GM19397 (cell line): ENCODE results near the gene B4GALT1.

Experiments used
- ATAC-seq: cut with Tn5 transposase; IDR thresholded peaks from one replicate; pipeline ENCODE4 v1.9.1; 2021; ENCODE audit warnings: mild to moderate bottlenecking, moderate library complexity; ENCODE audit not compliant: unreplicated experiment

B4GALT1 gene

DNA sequence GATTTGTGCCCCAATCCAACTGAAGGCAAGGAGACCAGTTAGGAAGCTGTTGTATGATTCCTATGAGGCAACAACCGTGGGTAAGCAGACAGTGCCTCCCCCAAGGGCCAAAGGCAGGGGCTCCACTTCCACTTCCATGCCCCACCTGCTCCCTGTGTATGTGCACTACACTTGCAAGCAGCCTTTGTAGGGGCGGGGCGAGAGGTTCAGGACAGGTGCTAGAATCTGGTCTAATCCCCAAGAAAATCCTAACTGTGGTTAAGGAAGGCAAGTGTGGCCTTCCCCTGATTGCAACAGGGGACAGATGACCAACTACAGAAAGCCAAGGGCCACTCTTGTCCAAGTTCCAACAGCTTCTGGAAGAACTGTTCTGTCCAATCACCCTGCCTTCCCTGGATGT, 41.7 kb downstream of the B4GALT1 start:
- ATAC-seq: no peak

- peak; percentile 49 for ATAC-seq
Measured at GRCh38 chr9:33124751-33125381, 42.3 kb downstream of the B4GALT1 start.

DNA sequence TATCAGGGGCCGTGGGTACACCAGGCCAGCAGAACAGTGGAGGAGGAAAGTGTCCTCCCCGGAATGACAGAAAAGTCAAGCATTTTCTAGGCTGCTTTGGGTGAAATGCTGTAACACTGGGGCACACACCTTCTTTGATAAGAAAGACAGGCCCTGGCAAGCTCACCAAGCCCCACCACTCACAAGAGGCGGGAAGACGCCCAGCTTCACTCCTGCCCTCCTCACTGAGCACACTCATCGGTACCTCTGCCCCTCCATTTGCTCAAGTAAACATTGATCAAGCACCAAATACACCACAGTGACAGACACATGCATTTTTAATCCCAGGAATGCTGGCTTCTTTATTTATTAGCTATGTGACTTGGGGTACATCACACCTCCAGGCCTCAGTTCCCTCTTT, 43.1 kb downstream of the B4GALT1 start:
- no peak for ATAC-seq

DNA sequence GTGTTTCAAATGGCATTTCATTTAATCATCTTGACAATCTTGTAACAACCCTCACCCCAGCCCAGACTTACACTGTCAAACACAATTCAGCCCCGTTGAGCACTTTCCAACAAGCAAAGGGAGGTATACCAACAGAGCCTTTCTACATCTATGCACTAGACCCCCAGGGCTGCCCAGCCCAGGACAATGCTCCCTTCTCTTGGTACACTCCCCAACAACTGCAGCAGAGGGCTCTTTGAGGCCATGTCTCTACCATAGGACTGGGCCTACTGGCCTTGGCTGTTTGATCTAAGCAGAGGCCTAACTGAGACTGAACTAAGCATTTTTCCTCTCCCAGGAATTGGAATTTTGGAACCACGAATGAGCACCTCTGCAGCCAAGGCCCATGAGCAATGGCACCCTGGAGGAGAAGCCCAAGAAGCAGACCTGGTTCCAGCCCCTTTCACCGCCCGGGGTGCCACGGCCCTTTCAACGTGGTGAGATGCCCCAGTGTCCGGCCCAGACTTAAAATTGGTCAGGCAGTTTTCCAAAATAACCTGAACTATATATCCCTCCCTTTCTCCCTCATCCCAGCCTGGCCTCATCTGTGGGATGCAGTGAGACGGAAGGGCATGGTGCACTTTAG, 43.6 kb downstream of the B4GALT1 start:
- no peak for ATAC-seq

GRCh38 chr9:33120620-33121019, 46.5 kb downstream of the B4GALT1 start:
- no peak for ATAC-seq

- ATAC-seq: no peak
Measured at GRCh38 chr9:33117796-33118195, 49.3 kb downstream of the B4GALT1 start.

DNA sequence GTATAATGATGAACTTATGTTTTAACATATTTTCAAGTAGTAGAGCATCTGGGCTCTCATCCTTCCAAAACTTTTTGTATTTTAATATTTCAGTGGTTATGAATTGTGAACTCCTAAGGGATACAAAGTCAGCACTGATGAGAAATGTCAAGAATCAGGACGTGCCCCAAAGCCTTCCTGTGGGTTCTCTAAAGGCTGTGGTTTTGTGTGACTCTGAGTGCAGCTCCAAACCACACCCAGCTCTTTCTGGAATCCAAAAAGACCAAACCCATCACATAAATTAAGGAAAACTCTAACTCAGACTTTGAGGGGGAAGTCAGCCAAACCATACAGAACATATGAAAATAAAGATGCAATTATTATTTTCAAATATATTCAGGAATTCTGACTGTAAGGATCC, 49.8 kb downstream of the B4GALT1 start:
- no peak for ATAC-seq

DNA sequence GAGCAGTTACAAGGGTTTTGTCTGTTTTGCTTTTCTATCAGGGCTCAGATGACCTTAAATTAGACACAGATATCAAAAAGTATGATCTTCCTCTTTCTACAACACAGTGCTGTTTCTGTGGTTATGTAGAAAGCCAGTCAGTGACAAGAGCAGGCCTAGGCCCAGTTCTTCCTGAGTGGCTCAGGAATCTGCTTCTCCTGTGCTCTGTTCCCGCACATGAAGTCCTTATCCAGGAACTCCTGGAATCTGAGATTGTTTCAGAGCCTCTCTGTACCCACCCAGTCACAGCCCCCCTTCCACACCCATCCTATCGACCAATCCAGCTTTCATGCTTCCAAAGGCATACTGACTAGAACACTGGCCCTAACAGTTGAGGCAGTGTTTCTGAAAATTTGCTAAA, 50.3 kb downstream of the B4GALT1 start:
- no peak for ATAC-seq

DNA sequence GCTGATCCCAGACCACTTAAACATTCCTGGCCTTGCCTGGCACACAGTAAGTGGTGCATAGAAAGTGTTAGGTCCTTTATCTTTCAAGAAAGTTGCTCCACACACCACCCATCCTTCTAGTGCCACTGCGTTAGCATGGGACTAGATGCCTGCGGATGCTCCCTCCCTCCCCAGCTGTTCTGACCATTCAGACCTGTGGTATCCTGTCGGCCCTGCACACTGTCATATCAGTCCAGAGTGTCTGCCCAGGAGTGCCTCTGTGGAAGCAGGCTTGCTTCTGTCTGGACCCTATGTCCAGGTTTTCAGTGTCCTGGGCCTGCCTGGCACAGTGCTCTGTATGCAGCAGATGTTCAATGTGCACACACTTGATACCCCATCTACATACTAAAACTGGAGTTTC, 52.4 kb downstream of the B4GALT1 start:
- no peak for ATAC-seq

DNA sequence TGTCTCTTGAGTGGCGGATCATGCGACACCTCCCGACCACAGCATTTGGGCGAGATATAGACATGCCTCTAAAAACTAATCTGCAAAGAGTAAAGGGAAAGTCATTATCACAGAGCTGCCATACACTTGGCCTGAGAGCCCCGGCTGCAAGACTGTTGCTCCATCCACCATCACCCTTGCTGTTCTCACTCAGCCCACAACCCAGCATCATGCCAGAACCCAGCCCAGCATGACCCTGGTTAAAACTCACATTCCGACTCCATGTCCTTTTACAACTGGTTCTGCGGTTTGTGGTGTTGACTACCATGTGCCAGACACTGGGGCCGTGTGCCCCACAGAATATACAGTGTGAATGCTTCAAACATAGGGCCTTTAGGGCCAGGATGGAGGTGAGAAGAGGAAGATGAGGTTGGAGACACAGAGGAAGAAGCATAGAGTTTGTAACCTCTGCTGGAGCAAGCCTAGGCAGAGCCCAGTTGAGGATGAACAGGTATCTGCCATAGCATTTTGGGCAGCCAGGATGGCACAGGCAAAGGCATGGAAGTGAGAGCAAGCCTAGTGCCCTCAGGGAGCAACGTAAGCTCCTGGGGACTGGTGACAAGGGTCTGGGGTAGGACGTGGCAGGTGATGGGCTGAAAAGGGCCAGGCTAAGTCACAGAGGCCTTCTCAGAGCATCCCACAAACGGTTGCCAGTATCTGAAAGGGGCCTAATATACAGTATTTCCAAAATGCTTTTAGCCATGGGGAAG, 53.2 kb downstream of the B4GALT1 start:
- ATAC-seq: no peak

DNA sequence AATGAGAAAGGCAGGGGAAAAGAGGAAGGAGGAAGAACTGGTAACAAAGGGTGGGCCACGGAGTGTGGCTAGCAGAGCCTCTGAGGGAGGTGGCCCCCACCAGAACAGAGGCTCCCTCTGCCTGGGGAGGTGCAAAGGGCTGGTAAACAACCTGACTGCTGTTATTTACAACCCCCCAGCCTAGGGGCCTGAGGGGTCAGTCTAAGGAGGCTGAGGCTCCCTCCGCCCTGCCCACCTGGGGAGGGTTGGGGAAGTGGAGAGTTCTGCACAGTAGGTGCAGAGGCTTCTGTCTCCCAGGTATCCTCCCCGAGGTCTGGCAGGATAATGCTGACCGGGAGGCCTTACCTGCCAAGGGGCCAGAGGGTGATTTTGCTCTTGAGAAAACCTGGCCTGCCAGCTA, 55.0 kb downstream of the B4GALT1 start:
- no peak for ATAC-seq

- ATAC-seq: no peak
Measured at GRCh38 chr9:33111631-33112030, 55.5 kb downstream of the B4GALT1 start.

GRCh38 chr9:33110686-33111085, 56.5 kb downstream of the B4GALT1 start:
- no peak for ATAC-seq

DNA sequence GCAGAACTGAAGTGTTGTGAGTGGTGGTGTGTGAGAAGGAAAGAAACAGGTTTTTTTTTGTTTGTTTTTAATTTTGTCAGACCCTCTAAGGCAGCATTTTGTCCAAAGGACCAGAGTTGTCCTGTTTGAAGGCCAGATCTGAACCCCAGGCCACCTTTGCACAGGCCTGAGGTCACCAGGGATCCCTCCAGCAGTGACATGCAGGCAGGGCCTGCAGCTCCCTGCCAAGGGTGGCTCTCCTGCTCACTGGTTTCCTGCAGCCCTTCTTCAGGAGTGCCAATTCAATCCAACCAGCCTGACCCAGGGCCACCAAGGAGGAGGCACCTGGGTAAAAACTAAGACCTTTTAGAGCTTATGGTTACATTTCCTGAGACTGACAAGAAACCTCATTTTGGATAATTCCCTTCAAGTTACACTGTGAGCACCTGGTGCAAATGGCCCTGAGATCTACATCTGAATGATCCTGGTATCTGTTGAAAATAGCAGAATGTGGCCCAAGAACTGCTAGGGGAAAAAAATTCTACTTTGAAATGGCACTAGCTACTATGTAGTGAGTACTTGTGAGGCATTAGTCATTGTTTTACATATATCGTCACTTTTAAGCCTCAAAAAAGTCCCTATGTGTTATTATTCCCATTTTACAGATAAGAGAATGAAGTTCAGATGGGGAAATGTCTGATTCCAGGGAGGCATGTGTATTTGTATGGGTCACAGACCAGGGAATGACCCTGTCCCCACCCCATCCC, 57.1 kb downstream of the B4GALT1 start:
- no peak for ATAC-seq

DNA sequence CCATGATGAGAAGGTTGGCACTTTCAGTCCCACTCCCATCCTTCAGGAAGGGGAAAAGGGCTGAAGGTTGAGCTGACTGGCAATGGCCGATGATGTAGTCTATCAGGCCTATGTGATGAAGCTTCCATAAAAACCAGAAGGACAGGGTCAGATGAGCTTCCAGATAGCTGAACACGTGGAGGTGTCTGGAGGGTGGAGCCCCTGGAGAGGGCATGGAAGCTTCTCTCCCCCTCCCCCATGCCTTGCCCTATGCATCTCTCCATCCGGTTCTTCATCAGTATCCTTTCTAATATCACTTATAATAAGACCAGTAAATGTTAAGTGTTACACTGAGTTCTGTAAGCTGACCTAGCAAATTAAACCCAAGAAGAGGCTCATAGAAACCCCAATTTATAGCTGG, 58.0 kb downstream of the B4GALT1 start:
- ATAC-seq: no peak

DNA sequence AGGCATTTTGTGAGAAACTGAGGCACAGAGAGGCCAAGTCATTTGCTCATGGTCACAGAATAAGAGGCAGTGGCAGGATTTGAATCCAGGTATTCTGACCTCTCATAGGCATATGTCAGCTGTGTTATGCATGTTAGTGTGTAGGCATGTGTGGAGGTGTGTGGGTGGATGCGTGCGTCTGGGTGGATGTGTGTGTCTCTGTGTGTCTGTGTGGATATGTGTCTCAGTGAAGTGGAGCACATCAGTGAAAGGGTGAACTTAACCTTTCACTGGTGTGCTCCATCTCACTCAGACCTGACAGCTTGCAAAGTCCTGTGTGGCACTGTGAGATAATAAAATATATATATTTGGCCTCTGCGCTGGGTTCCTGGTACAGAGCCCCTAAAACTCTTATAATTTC, 58.7 kb downstream of the B4GALT1 start:
- ATAC-seq: no peak

DNA sequence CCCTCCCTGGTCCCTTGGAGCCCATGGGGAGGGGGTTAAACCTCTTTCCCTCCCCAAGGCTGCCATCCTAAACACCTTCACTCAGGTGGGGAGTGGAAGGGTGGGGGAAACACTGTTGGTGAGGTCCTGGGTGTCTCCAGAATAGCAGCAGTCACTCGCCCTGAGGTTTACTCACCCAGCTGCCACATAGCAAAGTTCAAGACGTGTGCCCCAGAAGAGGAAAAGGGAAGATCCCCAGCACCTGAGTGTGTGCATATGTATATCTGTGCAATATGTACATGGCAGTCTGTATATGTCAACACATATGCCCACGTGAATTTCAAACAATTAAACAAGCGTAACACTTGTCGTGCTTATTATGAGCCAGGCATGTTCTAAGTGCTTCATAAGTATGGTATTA, 59.4 kb downstream of the B4GALT1 start:
- no peak for ATAC-seq

DNA sequence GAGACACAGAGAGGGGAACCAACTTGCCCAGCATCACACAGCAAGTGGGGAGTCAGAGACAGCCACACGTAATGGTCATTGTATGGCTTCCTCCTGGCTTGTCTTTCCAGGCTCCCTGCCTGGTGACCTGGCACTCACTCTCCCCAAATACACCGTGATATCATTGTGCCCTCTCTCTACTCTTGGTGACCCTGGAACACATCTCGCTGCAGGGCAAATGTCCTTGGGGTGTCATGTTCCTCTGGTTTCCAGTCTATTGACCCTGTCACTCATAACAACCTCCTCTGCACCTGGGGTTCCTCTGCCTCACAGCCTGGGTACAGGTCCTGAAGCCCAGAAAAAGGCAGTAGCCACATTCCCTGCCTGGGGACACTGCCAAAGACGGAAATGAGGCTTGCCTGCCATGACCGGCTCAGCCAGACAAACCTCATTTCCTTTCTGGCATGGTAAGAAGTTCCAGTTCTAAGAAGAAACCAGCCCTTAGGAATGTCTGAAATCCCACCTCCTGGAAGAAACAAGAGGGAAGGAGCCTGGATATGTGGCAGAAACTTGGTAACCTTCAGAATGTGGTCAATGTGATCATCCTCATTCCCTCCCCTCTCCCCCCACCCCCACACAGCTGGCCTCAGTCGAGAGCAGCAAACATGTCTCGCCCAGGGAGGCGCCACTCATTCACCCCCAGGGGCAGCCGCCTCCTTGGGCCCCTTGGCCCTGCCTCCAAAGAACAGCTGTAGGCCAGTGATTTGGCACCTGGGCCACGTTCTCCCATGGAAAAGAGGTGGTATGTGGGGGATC, 60.1 kb downstream of the B4GALT1 start:
- ATAC-seq: no peak

GRCh38 chr9:33106372-33106771, 60.8 kb downstream of the B4GALT1 start:
- no peak for ATAC-seq

DNA sequence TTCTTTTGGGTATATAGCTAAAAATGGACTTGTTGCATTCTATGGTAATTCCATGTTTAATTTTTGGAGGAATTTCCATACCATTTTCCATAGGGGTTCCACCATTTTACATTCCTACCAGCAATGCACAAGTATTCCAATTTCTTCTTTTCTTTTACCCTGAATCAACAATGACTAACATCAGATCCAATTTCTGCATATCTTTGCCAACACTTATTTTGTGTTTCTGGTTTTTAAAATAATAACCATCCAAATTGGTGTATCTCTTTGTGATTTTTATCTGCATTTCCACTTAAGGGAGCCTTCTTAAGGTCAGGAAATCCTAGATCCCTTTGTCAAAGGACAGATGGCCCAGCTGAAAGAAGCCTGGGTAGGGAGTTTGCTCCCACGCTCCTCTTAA, 61.2 kb downstream of the B4GALT1 start:
- ATAC-seq: no peak

DNA sequence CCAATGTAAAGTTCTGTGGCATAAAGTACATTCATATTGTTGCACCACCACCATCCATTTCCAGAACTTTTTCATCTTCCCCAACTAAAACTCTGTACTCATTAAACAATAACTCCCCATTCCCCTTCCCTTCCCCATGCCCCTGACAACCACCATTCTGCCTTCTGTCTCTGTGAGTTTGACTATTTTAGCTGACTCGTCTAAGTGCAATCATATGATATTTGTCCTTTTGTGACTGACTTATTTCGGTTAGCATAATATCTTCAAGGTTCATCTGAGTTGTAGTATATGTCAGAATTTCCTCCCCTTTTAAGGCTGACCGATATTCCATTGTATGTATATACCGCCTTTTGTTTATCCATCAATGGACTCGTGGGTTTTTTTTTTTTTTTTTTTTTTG, 61.6 kb downstream of the B4GALT1 start:
- ATAC-seq: no peak
